CD4-positive, alpha-beta T cell treated with Interleukin-21 for 1 hour (primary cell): Measurements from ENCODE around the gene SNRPN.
A peak's percentile ranks its signal among the peaks of the same experiment; 100 is the strongest.
"Not testable (repeated sequence)": the region's sequence is repeated elsewhere in the genome, so short reads cannot be mapped to it uniquely, and the experiment has no call there.

Source experiments
- DNase-seq: peaks from one replicate; pipeline ENCODE4 v3.0.0-alpha.2; 2020

Gene SNRPN

GRCh38 chr15:24954783-24955530 is at the start of gene SNRPN, which contains the start of gene SNURF:
TSS of gene SNRPN (plus strand) at chr15:24954987. CDS start at chr15:24974454, 19,467 bp downstream.
TSS of gene SNURF (plus strand) at chr15:24954987. CDS start at chr15:24955049, 62 bp downstream.
- peak; percentile 67 for DNase-seq

GRCh38 chr15:24916305-24917009 is 38.3 kb upstream of the SNRPN start:
- DNase-seq: no peak

GRCh38 chr15:24917431-24917830 is 37.4 kb upstream of the SNRPN start:
- no peak for DNase-seq

- DNase-seq: no peak
These were observed 35.3 kb upstream of the SNRPN start for GRCh38 chr15:24919446-24919845.

DNA sequence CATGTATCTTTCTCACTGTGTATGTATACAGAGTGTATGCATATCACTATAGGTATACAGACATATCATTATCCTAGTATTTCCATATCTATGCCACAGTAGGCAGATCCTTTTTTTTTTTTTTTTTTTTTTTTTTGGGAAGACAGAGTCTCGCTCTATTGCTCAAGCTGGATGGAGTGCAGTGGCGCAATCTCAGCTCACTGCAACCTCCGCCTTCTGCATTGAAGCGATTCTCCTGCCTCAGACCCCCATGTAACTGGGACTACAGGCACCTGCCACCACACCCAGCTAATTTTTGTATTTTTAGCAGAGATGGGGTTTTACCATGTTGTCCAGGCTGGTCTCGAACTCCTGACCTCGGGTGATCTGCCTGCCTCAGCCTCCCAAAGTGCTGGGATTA is 32.0 kb upstream of the SNRPN start:
- DNase-seq: not testable (repeated sequence)

DNA sequence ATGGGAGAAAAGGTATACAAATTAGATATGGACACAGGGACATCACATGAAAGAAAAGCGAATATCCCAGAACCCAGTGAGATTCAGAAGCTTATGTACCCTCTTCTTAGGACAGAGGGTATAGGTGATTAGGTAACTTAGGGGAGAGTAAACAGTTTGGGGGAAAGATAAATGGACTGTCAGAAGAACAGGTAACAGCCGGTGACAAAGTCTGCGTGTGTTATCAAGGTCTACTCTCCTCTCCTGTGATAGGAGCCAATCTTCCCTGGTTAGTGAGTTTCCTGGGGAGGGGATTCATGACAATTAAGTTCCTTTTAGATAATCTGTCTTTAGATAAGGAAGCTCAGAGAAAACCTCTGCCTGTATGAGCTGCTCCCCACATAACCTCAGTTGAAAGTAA is 30.6 kb upstream of the SNRPN start:
- DNase-seq: no peak

DNA sequence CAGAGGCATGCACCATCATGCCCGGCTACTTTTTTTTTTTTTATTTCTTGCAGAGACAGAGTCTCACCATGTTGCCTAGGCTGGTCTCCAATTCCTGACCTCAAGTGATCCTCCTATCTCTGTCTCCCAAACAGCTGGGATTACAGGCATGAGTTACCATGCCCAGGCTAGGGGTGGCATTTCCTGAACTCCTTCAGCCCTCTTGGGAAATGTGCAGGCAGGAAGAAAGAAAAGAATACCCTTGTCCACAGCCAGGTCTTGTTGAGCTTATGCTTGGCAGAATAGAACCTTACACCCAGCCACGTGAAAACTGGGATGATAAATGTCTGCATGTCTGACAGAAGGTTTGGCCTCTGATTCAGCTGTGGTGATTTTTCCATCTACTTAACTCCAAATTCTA is 30.2 kb upstream of the SNRPN start:
- DNase-seq: no peak

GRCh38 chr15:24931874-24932732 is 22.7 kb upstream of the SNRPN start:
- not testable (repeated sequence) for DNase-seq

GRCh38 chr15:24933716-24934115 is 21.1 kb upstream of the SNRPN start:
- no peak for DNase-seq

DNA sequence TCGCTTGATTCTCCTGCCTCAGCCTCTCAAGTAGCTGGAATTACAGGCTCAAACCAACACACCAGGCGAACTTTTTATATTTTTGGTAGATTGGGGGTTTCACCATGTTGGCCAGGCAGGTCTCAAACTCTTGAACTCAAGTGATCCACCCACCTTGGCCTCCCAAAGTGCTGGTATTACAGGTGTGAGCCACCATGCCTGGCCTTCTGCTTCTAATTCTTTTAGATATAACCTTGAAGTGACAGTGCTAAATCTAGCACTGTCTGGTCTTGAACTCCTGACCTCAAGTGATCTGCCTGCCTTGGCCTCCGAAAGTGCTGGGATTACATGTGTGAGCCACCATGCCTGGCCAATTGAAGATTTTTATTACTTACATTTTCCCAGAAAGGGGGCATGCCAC is 16.6 kb upstream of the SNRPN start:
- not testable (repeated sequence) for DNase-seq

DNA sequence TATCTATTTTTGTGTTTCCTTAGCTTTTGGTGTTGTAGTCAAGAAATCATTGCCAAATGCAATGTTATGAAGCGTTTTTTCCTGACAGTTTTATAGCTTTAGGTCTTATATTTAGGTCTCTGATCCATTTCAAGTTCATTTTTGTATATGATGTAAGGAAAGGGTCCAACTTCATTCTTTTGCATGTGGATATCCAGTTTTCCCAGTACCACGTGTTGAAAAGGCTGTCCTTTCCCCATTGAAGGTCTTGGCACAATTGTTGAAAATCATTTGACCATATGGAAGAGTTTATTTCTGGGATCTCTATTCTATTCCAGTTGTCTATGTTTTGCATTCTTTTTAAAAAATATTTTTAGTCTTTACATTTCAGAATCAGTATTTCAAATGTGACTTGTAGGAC is 14.6 kb upstream of the SNRPN start:
- DNase-seq: no peak

- no peak for DNase-seq
These were observed 11.4 kb upstream of the SNRPN start for GRCh38 chr15:24943361-24943760.

DNA sequence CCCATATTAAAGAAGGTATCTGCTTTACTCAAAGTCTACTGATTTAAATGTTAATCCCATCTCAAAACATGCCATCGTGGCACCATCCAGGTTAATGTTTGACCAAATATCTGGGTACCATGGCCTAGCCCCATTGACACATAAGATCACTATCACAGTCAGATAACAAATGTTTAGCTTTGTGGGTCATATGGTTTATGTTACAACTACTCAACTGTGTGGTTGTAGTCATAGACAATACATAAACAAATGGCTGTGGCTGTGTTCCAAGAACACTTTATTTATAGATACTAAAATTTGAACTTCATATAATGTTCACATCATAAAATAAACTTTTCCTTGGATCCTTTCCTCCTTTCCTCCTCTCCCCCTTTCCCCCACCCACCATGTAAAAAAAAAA is 9.8 kb upstream of the SNRPN start:
- no peak for DNase-seq

DNA sequence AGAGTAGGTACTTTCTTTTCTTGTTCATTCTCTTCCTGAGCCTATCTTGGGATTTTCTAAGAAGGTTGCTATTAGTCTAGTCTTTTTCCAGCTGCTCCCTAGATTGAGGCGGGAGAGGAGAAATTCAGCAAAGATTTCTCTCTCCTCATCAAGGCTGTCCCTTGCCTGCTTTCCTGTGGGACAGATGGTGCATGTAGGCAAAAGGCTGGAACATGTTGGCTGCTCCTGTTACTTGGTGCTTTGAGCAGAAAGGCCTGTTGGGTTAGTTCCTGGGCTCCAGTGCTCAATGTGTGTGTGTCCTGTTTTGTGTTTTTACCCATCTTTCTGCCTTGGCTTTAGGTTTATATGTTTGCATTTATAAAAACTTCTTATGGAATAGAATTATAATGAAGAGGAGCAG is 9.1 kb upstream of the SNRPN start:
- DNase-seq: no peak

- no peak for DNase-seq
These were observed 6.3 kb upstream of the SNRPN start for GRCh38 chr15:24948495-24948894.

GRCh38 chr15:24955531-24955921 is 739 bp downstream of the SNRPN start:
- peak; percentile 22 for DNase-seq

DNA sequence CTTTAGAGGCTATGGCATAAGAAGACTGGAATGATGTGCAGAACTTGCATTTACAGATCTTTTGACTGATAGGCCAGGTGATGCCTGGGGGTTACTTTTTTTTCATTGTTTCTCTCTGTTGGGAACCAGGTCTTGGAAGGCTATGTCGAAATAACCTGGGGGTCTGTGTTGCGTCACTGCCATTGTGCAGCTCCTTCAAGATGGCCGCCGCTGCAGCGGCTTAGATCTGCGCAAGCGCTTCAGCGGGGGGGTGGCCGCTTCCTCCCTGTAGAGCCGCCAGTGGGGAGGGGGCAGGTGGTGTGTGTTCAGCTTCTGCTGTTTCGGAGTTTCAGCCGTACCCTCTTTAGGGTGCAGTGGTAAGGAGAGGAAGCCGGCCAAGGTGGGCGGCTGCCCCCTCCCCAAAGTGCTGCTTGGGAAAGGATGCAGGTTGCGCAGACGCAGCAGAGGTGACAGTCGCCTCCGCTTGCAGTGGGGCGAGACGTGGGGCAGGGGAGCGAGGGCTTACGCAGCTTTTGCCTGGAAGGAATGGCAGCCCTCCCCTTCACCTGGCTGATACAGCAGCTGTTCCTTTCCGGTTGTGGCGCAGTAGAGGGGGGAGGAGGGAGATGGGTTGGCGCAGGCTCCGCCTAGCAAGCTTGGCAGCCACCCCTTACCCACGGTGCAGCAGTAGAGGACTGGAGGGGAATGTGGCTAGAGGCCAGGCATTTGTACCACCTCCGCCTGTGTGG is 1.5 kb downstream of the SNRPN start:
- peak; percentile 83 for DNase-seq

GRCh38 chr15:24957691-24958090 is 2.9 kb downstream of the SNRPN start:
- no peak for DNase-seq

- no peak for DNase-seq
These were observed 7.2 kb downstream of the SNRPN start for GRCh38 chr15:24961967-24962366.

GRCh38 chr15:24962880-24963279 is 8.1 kb downstream of the SNRPN start:
- no peak for DNase-seq

- no peak for DNase-seq
These were observed 11.7 kb downstream of the SNRPN start for GRCh38 chr15:24966364-24967103.

GRCh38 chr15:24971052-24971451 is 16.3 kb downstream of the SNRPN start:
- DNase-seq: no peak
